HFF-Myc (cell line): Measurements from ENCODE around the gene LRP8.

Experiments used
- DNase-seq: peaks from one replicate; pipeline ENCODE4 v3.0.0-alpha.2; 2011; ENCODE audit warnings: low read depth; ENCODE audit errors: extremely low read depth
- H3K4me3 ChIP-seq: replicated peaks from 2 replicates; pipeline ENCODE4 v1.5.1; 2011; ENCODE audit warnings: low read depth, mild to moderate bottlenecking, control low read depth, low read length
- CTCF ChIP-seq: IDR thresholded peaks from 2 replicates; pipeline ENCODE4 v1.5.1; 2012; ENCODE audit warnings: mild to moderate bottlenecking, low read depth, low read length, control low read depth; ENCODE audit errors: missing control alignments

LRP8 gene

GRCh38 chr1:53328541-53329499 is 950 bp upstream of the LRP8 start:
- TF ChIP-seq CTCF: peak; percentile 6
- no peak for DNase-seq
- peak overlapping the region; percentile 52 for H3K4me3 ChIP-seq

GRCh38 chr1:53327182-53327913 is 522 bp downstream of the LRP8 start:
- no peak for TF ChIP-seq CTCF
- no peak for DNase-seq
- peak overlapping the region; percentile 90 for H3K4me3 ChIP-seq

- no peak for DNase-seq
- H3K4me3 ChIP-seq: peak overlapping the region; percentile 90
- no peak for TF ChIP-seq CTCF
These were observed 1.2 kb downstream of the LRP8 start for GRCh38 chr1:53326598-53327181.

- peak overlapping the region; percentile 90 for H3K4me3 ChIP-seq
- DNase-seq: peak; percentile 65
- TF ChIP-seq CTCF: no peak
These were observed 1.7 kb downstream of the LRP8 start for GRCh38 chr1:53326088-53326597.

GRCh38 chr1:53325326-53326087 is 2.4 kb downstream of the LRP8 start:
- no peak for DNase-seq
- H3K4me3 ChIP-seq: peak overlapping the region; percentile 90
- TF ChIP-seq CTCF: no peak

GRCh38 chr1:53324728-53325297 is 3.1 kb downstream of the LRP8 start:
- no peak for DNase-seq
- TF ChIP-seq CTCF: no peak

More at GRCh38 chr1:53324728-53325297, 3.1 kb downstream of the LRP8 start:
- H3K4me3 ChIP-seq: no peak overlapping the region
